Measurements from ENCODE around the gene TIMP1. TPM values are rescaled to one million over a fixed set of nuclear protein-coding genes. Genes with fewer than 3 reads are reported as not detected.

The TIMP1 gene
- total RNA-seq, 1 experiment from 2014 or later = 35.4 TPM

- TF ChIP-seq ZNF138 (CRISPR knock-in tag; conservative IDR thresholded peaks at IDR 0.05) (no peak), STAT6 (CRISPR knock-in tag; conservative IDR thresholded peaks at IDR 0.05; ENCODE audit: low read depth) (no peak), EMX1 (CRISPR knock-in tag; IDR thresholded peaks at IDR 0.05) (no peak)
- TF ChIP-seq, protein P1, sequence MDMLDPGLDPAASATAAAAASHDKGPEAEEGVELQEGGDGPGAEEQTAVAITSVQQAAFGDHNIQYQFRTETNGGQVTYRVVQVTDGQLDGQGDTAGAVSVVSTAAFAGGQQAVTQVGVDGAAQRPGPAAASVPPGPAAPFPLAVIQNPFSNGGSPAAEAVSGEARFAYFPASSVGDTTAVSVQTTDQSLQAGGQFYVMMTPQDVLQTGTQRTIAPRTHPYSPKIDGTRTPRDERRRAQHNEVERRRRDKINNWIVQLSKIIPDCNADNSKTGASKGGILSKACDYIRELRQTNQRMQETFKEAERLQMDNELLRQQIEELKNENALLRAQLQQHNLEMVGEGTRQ (CRISPR knock-in tag; IDR thresholded peaks at IDR 0.05) = no peak
Observed at GRCh38 chrX:47625365-47625764, 43.1 kb downstream of the TIMP1 start (continued).

GRCh38 chrX:47628982-47629381, 46.7 kb downstream of the TIMP1 start:
- H3K27me3 Mint-ChIP-seq (ENCODE audit: low read depth) = peaks cover 2% of the 10 kb centered on the region; the same call in 1 of the 2 replicates
- no peak overlapping the region for H3K27ac Mint-ChIP-seq
- TF ChIP-seq, protein P2, sequence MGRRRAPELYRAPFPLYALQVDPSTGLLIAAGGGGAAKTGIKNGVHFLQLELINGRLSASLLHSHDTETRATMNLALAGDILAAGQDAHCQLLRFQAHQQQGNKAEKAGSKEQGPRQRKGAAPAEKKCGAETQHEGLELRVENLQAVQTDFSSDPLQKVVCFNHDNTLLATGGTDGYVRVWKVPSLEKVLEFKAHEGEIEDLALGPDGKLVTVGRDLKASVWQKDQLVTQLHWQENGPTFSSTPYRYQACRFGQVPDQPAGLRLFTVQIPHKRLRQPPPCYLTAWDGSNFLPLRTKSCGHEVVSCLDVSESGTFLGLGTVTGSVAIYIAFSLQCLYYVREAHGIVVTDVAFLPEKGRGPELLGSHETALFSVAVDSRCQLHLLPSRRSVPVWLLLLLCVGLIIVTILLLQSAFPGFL (CRISPR knock-in tag; IDR thresholded peaks at IDR 0.05; ENCODE audit: borderline replicate concordance) = no peak
- no peak for TF ChIP-seq ZSCAN18 (CRISPR knock-in tag; IDR thresholded peaks at IDR 0.05)
- no peak for TF ChIP-seq GRHL2 (CRISPR knock-in tag; IDR thresholded peaks at IDR 0.05; ENCODE audit: insufficient replicate concordance, severe bottlenecking)
- TF ChIP-seq TEAD1 (CRISPR knock-in tag; IDR thresholded peaks at IDR 0.05) = no peak
- TF ChIP-seq STAT6 (CRISPR knock-in tag; conservative IDR thresholded peaks at IDR 0.05; ENCODE audit: low read depth) = no peak
- CTCF ChIA-PET = interaction anchor here (0.6 to 1.4 kb wide), 6 partner anchors 16 to 244 kb away, joined by 3 to 7 read pairs (median 4); partner anchors contain the start of gene TIMP1
- H3K4me1 Mint-ChIP-seq = peaks cover 15% of the 10 kb centered on the region
- POLR2A ChIA-PET = interaction anchor here (0.7 kb wide), 1 partner anchor 56 kb away, joined by 3 read pairs; no protein-coding TSS in a partner anchor
- peak; percentile 23 for DNase-seq (ENCODE audit: low spot score)
- H3K9me3 Mint-ChIP-seq = no peaks in the 10 kb centered on the region
- no peak overlapping the region for H3K4me3 Mint-ChIP-seq
- H3K36me3 Mint-ChIP-seq = no peaks in the 10 kb centered on the region
- peak; percentile 66 for ATAC-seq

DNA sequence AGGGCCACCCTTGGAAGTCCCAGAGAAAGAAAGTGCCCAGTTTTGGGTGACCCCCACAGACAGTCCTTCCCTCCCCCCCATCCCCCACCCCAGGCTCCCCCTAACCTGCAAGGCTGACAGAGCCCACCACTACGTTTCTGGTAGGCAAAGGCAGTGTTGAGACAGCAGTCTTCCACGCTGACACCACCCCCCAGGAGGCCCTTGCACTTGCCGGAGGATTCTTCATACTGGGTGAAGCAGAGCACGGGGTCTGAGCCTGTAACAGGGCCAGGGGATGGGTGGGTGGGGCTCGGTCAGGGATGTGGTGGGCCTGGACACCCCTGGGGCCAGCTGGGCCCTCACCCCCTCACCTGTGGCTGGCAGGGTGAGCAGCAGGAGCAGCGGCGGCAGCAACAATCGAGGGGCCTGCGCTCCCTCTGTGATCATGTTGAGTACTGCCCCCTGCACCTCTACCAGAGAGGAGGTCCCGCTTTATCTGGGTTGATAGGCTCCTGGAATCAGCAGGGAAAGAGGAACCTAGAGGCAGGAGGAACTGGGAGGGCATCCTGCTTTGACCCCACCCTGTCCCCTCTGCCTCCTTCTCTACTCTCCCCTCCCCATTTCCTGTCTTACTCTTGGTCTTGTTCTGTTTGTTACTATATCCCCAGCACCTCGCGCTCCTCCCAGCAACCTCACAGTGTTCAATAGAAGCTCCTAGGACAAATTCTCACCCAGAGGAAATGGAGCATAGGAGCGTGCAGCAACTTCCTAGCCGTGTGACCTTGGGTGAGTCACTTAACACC, 47.4 kb downstream of the TIMP1 start, which contains the start of gene CFP:
TSS of gene CFP (minus strand) at position 512 of the 782 bp plus-strand sequence. CDS start at position 426, 86 bp downstream.
- peak within 1 kb of the TSS; percentile 60 for H3K27ac Mint-ChIP-seq
- ChIA-PET CTCF (interaction anchor here (1.2 to 2.0 kb wide), 5 partner anchors 15 to 68 kb away, joined by 3 to 9 read pairs (median 4); partner anchors contain the start of gene TIMP1), POLR2A (no interaction called here)
- H3K36me3 Mint-ChIP-seq = no peaks in the 10 kb centered on the region
- H3K4me1 Mint-ChIP-seq = peaks cover 12% of the 10 kb centered on the region
- H3K9me3 Mint-ChIP-seq = no peaks in the 10 kb centered on the region
- no peak for DNase-seq (ENCODE audit: low spot score)
- peak; percentile 60 for ATAC-seq
- H3K27me3 Mint-ChIP-seq (ENCODE audit: low read depth) = no peaks in the 10 kb centered on the region; the same call in 1 of the 2 replicates
- no peak within 1 kb of the TSS for H3K4me3 Mint-ChIP-seq
- TF ChIP-seq, protein P3, sequence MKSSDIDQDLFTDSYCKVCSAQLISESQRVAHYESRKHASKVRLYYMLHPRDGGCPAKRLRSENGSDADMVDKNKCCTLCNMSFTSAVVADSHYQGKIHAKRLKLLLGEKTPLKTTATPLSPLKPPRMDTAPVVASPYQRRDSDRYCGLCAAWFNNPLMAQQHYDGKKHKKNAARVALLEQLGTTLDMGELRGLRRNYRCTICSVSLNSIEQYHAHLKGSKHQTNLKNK (CRISPR knock-in tag; IDR thresholded peaks at IDR 0.05) = no peak
- TF ChIP-seq ZNF232 (CRISPR knock-in tag; IDR thresholded peaks at IDR 0.05) = no peak
- TF ChIP-seq, protein P4, sequence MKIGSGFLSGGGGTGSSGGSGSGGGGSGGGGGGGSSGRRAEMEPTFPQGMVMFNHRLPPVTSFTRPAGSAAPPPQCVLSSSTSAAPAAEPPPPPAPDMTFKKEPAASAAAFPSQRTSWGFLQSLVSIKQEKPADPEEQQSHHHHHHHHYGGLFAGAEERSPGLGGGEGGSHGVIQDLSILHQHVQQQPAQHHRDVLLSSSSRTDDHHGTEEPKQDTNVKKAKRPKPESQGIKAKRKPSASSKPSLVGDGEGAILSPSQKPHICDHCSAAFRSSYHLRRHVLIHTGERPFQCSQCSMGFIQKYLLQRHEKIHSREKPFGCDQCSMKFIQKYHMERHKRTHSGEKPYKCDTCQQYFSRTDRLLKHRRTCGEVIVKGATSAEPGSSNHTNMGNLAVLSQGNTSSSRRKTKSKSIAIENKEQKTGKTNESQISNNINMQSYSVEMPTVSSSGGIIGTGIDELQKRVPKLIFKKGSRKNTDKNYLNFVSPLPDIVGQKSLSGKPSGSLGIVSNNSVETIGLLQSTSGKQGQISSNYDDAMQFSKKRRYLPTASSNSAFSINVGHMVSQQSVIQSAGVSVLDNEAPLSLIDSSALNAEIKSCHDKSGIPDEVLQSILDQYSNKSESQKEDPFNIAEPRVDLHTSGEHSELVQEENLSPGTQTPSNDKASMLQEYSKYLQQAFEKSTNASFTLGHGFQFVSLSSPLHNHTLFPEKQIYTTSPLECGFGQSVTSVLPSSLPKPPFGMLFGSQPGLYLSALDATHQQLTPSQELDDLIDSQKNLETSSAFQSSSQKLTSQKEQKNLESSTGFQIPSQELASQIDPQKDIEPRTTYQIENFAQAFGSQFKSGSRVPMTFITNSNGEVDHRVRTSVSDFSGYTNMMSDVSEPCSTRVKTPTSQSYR (CRISPR knock-in tag; IDR thresholded peaks at IDR 0.05) = no peak
- TF ChIP-seq SMAD3 (CRISPR knock-in tag; IDR thresholded peaks at IDR 0.05; ENCODE audit: borderline replicate concordance) = no peak
- TF ChIP-seq ZNF121 (CRISPR knock-in tag; IDR thresholded peaks at IDR 0.05) = no peak
- TF ChIP-seq, protein P5, sequence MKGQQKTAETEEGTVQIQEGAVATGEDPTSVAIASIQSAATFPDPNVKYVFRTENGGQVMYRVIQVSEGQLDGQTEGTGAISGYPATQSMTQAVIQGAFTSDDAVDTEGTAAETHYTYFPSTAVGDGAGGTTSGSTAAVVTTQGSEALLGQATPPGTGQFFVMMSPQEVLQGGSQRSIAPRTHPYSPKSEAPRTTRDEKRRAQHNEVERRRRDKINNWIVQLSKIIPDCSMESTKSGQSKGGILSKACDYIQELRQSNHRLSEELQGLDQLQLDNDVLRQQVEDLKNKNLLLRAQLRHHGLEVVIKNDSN (CRISPR knock-in tag; IDR thresholded peaks at IDR 0.05) = no peak
- TF ChIP-seq RELA (CRISPR knock-in tag; IDR thresholded peaks at IDR 0.05; ENCODE audit: borderline replicate concordance) = no peak
- no peak for TF ChIP-seq NFATC4 (CRISPR knock-in tag; IDR thresholded peaks at IDR 0.05)

Data from WTC11 (cell line).